Midbrain (tissue), 1 donor: ENCODE data around the gene PIK3C2G.
"Not testable (repeated sequence)": the region's sequence is repeated elsewhere in the genome, so short reads cannot be mapped to it uniquely, and the experiment has no call there.

Experiments
- DNase-seq: peaks from one replicate; lab custom pipeline; 2025; lab: John Stamatoyannopoulos, UW

Gene PIK3C2G

GRCh38 chr12:18468246-18469075 lies 207.1 kb downstream of the PIK3C2G start:
- no peak for DNase-seq

- DNase-seq = no peak
Measured at GRCh38 chr12:18470251-18470650, 208.9 kb downstream of the PIK3C2G start.

GRCh38 chr12:18472304-18472703 lies 211.0 kb downstream of the PIK3C2G start:
- DNase-seq = no peak

- no peak for DNase-seq
Measured at GRCh38 chr12:18472806-18473205, 211.5 kb downstream of the PIK3C2G start.

GRCh38 chr12:18476861-18477260 lies 215.5 kb downstream of the PIK3C2G start:
- DNase-seq = no peak

- DNase-seq = no peak
Measured at GRCh38 chr12:18479256-18479655, 217.9 kb downstream of the PIK3C2G start.

- DNase-seq = no peak
Measured at GRCh38 chr12:18482601-18483120, 221.3 kb downstream of the PIK3C2G start.

GRCh38 chr12:18483698-18484325 lies 222.5 kb downstream of the PIK3C2G start:
- peak; percentile 78 for DNase-seq

GRCh38 chr12:18486036-18486435 lies 224.7 kb downstream of the PIK3C2G start:
- DNase-seq = no peak

- no peak for DNase-seq
Measured at GRCh38 chr12:18487509-18487908, 226.2 kb downstream of the PIK3C2G start.

GRCh38 chr12:18492372-18493025 lies 231.2 kb downstream of the PIK3C2G start:
- no peak for DNase-seq

- DNase-seq = no peak
Measured at GRCh38 chr12:18496156-18496555, 234.8 kb downstream of the PIK3C2G start.

GRCh38 chr12:18500160-18500574 lies 238.8 kb downstream of the PIK3C2G start:
- DNase-seq = not testable (repeated sequence)

GRCh38 chr12:18500736-18501135 lies 239.4 kb downstream of the PIK3C2G start:
- DNase-seq = not testable (repeated sequence)

- DNase-seq = no peak
Measured at GRCh38 chr12:18502422-18502968, 241.2 kb downstream of the PIK3C2G start.

GRCh38 chr12:18521461-18521860 lies 260.1 kb downstream of the PIK3C2G start:
- no peak for DNase-seq

GRCh38 chr12:18522806-18523205 lies 261.5 kb downstream of the PIK3C2G start:
- DNase-seq = no peak

- not testable (repeated sequence) for DNase-seq
Measured at GRCh38 chr12:18542497-18542896, 281.2 kb downstream of the PIK3C2G start.

GRCh38 chr12:18546399-18546798 lies 285.1 kb downstream of the PIK3C2G start:
- DNase-seq = no peak

- no peak for DNase-seq
Measured at GRCh38 chr12:18549598-18549997, 288.3 kb downstream of the PIK3C2G start.

- no peak for DNase-seq
Measured at GRCh38 chr12:18551106-18551505, 289.8 kb downstream of the PIK3C2G start.

GRCh38 chr12:18551701-18552100 lies 290.4 kb downstream of the PIK3C2G start:
- DNase-seq = no peak
